ENCODE data around the gene JAGN1. TPM values are rescaled to one million over a fixed set of nuclear protein-coding genes. Genes with fewer than 3 reads are reported as not detected.
A peak's percentile ranks its signal among the peaks of the same experiment; 100 is the strongest.
"Not testable (repeated sequence)": the region's sequence is repeated elsewhere in the genome, so short reads cannot be mapped to it uniquely, and the experiment has no call there.

JAGN1 gene
- total and polyA plus RNA-seq, 4 donors = 19.8 to 34.1 (median 24.4) TPM

- 88 to 89% methylated on average over 5 of the region's 5 CpGs for whole genome bisulfite sequencing, 2 donors
- DNase-seq = no peak
These were observed 2.9 kb upstream of the JAGN1 start for GRCh38 chr3:9887480-9887879.

GRCh38 chr3:9888540-9888939, 1.9 kb upstream of the JAGN1 start:
- WGBS, 2 donors = 86% methylated on average over 3 of the region's 3 CpGs
- Histone ChIP-seq H3K9me3 (ENCODE audit: control insufficient read depth, low read length) (no peaks in the 10 kb centered on the region), H3K27me3 (ENCODE audit: control insufficient read depth in 1 of 2, insufficient read depth in 2 of 2, low read length in 1 of 2) (no peaks in the 10 kb centered on the region), H3K4me3 (ENCODE audit: low read length in 2 of 2) (no peak overlapping the region), H3K36me3 (ENCODE audit: control insufficient read depth in 1 of 2, insufficient read depth in 2 of 2, low read length in 1 of 2) (peaks cover 0 to 6% of the 10 kb centered on the region in 2 donors), H3K27ac (ENCODE audit: low read depth in 1 of 2, low read length in 2 of 2) (no peak overlapping the region), H3K4me1 (ENCODE audit: control insufficient read depth in 1 of 2, insufficient read depth in 2 of 2, low read length in 2 of 2) (peaks cover 0 to 4% of the 10 kb centered on the region in 2 donors)
- ATAC-seq (ENCODE audit: low FRiP score) (no peak), DNase-seq (peak in 1 of 2 donors; percentile 9)
- intact Hi-C loops (cut with DNase I) = no loop called here

More at GRCh38 chr3:9887480-9887879, 2.9 kb upstream of the JAGN1 start:
- Histone ChIP-seq H3K36me3 (ENCODE audit: control insufficient read depth in 1 of 2, insufficient read depth in 2 of 2, low read length in 1 of 2) (no peaks in the 10 kb centered on the region), H3K27ac (ENCODE audit: low read depth in 1 of 2, low read length in 2 of 2) (no peak overlapping the region), H3K4me1 (ENCODE audit: control insufficient read depth in 1 of 2, insufficient read depth in 2 of 2, low read length in 2 of 2) (peaks cover 0 to 4% of the 10 kb centered on the region in 2 donors), H3K9me3 (ENCODE audit: control insufficient read depth, low read length) (no peaks in the 10 kb centered on the region), H3K4me3 (ENCODE audit: low read length in 2 of 2) (no peak overlapping the region), H3K27me3 (ENCODE audit: control insufficient read depth in 1 of 2, insufficient read depth in 2 of 2, low read length in 1 of 2) (no peaks in the 10 kb centered on the region)
- intact Hi-C loops (cut with DNase I) = no loop called here
- ATAC-seq (ENCODE audit: low FRiP score) = no peak

GRCh38 chr3:9889405-9889804, 1.0 kb upstream of the JAGN1 start:
- DNase-seq (no peak), ATAC-seq (ENCODE audit: low FRiP score) (no peak)
- Histone ChIP-seq H3K4me1 (ENCODE audit: control insufficient read depth in 1 of 2, insufficient read depth in 2 of 2, low read length in 2 of 2) (peaks cover 0 to 4% of the 10 kb centered on the region in 2 donors), H3K27me3 (ENCODE audit: control insufficient read depth in 1 of 2, insufficient read depth in 2 of 2, low read length in 1 of 2) (no peaks in the 10 kb centered on the region), H3K27ac (ENCODE audit: low read depth in 1 of 2, low read length in 2 of 2) (no peak overlapping the region), H3K36me3 (ENCODE audit: control insufficient read depth in 1 of 2, insufficient read depth in 2 of 2, low read length in 1 of 2) (peaks cover 0 to 6% of the 10 kb centered on the region in 2 donors), H3K9me3 (ENCODE audit: control insufficient read depth, low read length) (no peaks in the 10 kb centered on the region), H3K4me3 (ENCODE audit: low read length in 2 of 2) (no peak overlapping the region)
- 76 to 78% methylated on average over 5 of the region's 5 CpGs for WGBS, 2 donors
- intact Hi-C loops (cut with DNase I) = no loop called here

- DNase-seq (no peak), ATAC-seq (ENCODE audit: low FRiP score) (no peak)
- WGBS, 2 donors = 9% methylated on average over 12 of the region's 12 CpGs
- H3K27ac ChIP-seq (ENCODE audit: low read depth in 1 of 2, low read length in 2 of 2) = peak overlapping the region in 1 of 2 donors; percentile 98
- intact Hi-C loops (cut with DNase I) = loop anchor here in 1 of 2 donors (2.0 kb wide), 1 partner anchor 24 kb away; no protein-coding TSS in a partner anchor
- H3K4me3 ChIP-seq (ENCODE audit: low read length in 2 of 2) = peak overlapping the region; percentile 66 to 87
- peaks cover 0 to 6% of the 10 kb centered on the region in 2 donors for H3K36me3 ChIP-seq (ENCODE audit: control insufficient read depth in 1 of 2, insufficient read depth in 2 of 2, low read length in 1 of 2)
- H3K27me3 ChIP-seq (ENCODE audit: control insufficient read depth in 1 of 2, insufficient read depth in 2 of 2, low read length in 1 of 2) = no peaks in the 10 kb centered on the region
- H3K9me3 ChIP-seq (ENCODE audit: control insufficient read depth, low read length) = no peaks in the 10 kb centered on the region
- H3K4me1 ChIP-seq (ENCODE audit: control insufficient read depth in 1 of 2, insufficient read depth in 2 of 2, low read length in 2 of 2) = peaks cover 0 to 4% of the 10 kb centered on the region in 2 donors
These were observed 737 bp downstream of the JAGN1 start for GRCh38 chr3:9891072-9891622.

- 91 to 93% methylated on average over 1 of the region's 1 CpG for WGBS, 2 donors
- no peaks in the 10 kb centered on the region for H3K27me3 ChIP-seq (ENCODE audit: control insufficient read depth in 1 of 2, insufficient read depth in 2 of 2, low read length in 1 of 2)
- intact Hi-C loops (cut with DNase I) = no loop called here
- H3K9me3 ChIP-seq (ENCODE audit: control insufficient read depth, low read length) = no peaks in the 10 kb centered on the region
- no peak overlapping the region for H3K27ac ChIP-seq (ENCODE audit: low read depth in 1 of 2, low read length in 2 of 2)
- peaks cover 0 to 4% of the 10 kb centered on the region in 2 donors for H3K4me1 ChIP-seq (ENCODE audit: control insufficient read depth in 1 of 2, insufficient read depth in 2 of 2, low read length in 2 of 2)
- ATAC-seq (ENCODE audit: low FRiP score) = no peak
- peaks cover 0 to 6% of the 10 kb centered on the region in 2 donors for H3K36me3 ChIP-seq (ENCODE audit: control insufficient read depth in 1 of 2, insufficient read depth in 2 of 2, low read length in 1 of 2)
- no peak overlapping the region for H3K4me3 ChIP-seq (ENCODE audit: low read length in 2 of 2)
- DNase-seq = peak in 1 of 2 donors; percentile 12
These were observed 3.3 kb downstream of the JAGN1 start for GRCh38 chr3:9893739-9894138.

- ATAC-seq (ENCODE audit: low FRiP score); H3K27ac ChIP-seq (ENCODE audit: low read depth in 1 of 2, low read length in 2 of 2); DNase-seq; H3K27me3 ChIP-seq (ENCODE audit: control insufficient read depth in 1 of 2, insufficient read depth in 2 of 2, low read length in 1 of 2); H3K4me3 ChIP-seq (ENCODE audit: low read length in 2 of 2); H3K36me3 ChIP-seq (ENCODE audit: control insufficient read depth in 1 of 2, insufficient read depth in 2 of 2, low read length in 1 of 2); intact Hi-C loops (cut with DNase I); H3K9me3 ChIP-seq (ENCODE audit: control insufficient read depth, low read length); H3K4me1 ChIP-seq (ENCODE audit: control insufficient read depth in 1 of 2, insufficient read depth in 2 of 2, low read length in 2 of 2): not testable (repeated sequence)
- WGBS, 2 donors = 95 to 97% methylated on average over 3 of the region's 3 CpGs
These were observed 5.3 kb downstream of the JAGN1 start for GRCh38 chr3:9895715-9896114.

- H3K4me1 ChIP-seq (ENCODE audit: control insufficient read depth in 1 of 2, insufficient read depth in 2 of 2, low read length in 2 of 2); H3K27ac ChIP-seq (ENCODE audit: low read depth in 1 of 2, low read length in 2 of 2); H3K27me3 ChIP-seq (ENCODE audit: control insufficient read depth in 1 of 2, insufficient read depth in 2 of 2, low read length in 1 of 2); ATAC-seq (ENCODE audit: low FRiP score); H3K4me3 ChIP-seq (ENCODE audit: low read length in 2 of 2); H3K36me3 ChIP-seq (ENCODE audit: control insufficient read depth in 1 of 2, insufficient read depth in 2 of 2, low read length in 1 of 2); H3K9me3 ChIP-seq (ENCODE audit: control insufficient read depth, low read length); intact Hi-C loops (cut with DNase I); DNase-seq: not testable (repeated sequence)
- 95 to 96% methylated on average over 9 to 10 of the region's 10 CpGs for WGBS, 2 donors
These were observed 6.5 kb downstream of the JAGN1 start for GRCh38 chr3:9896755-9897407.

GRCh38 chr3:9897408-9898372, 7.3 kb downstream of the JAGN1 start:
- DNase-seq (no peak), ATAC-seq (ENCODE audit: low FRiP score) (no peak)
- H3K27me3 ChIP-seq (ENCODE audit: control insufficient read depth in 1 of 2, insufficient read depth in 2 of 2, low read length in 1 of 2) = no peaks in the 10 kb centered on the region
- no peaks in the 10 kb centered on the region for H3K4me1 ChIP-seq (ENCODE audit: control insufficient read depth in 1 of 2, insufficient read depth in 2 of 2, low read length in 2 of 2)
- intact Hi-C loops (cut with DNase I) = no loop called here
- 37 to 43% methylated on average over 4 of the region's 4 CpGs for WGBS, 2 donors
- H3K27ac ChIP-seq (ENCODE audit: low read depth in 1 of 2, low read length in 2 of 2) = no peak overlapping the region
- H3K9me3 ChIP-seq (ENCODE audit: control insufficient read depth, low read length) = no peaks in the 10 kb centered on the region
- no peak overlapping the region for H3K4me3 ChIP-seq (ENCODE audit: low read length in 2 of 2)
- H3K36me3 ChIP-seq (ENCODE audit: control insufficient read depth in 1 of 2, insufficient read depth in 2 of 2, low read length in 1 of 2) = peaks cover 0 to 6% of the 10 kb centered on the region in 2 donors

All from aorta (tissue), 5 donors.